Activated CD8-positive, alpha-beta memory T cell treated with anti-CD3 and anti-CD28 coated beads for 4 hours (primary cell): Measurements from ENCODE around the gene CTNNA2.

Experiments used
- DNase-seq, 2 donors: peaks; one replicate each; pipeline ENCODE4 v3.0.0-alpha.2; 2020; ENCODE audit warnings: low read depth in 2 of 2

Gene CTNNA2

GRCh38 chr2:80381666-80382065, 868.8 kb downstream of the CTNNA2 start:
- no peak for DNase-seq

GRCh38 chr2:80392441-80392840, 879.6 kb downstream of the CTNNA2 start:
- DNase-seq, result no peak

GRCh38 chr2:80393991-80394390, 881.1 kb downstream of the CTNNA2 start:
- DNase-seq, result no peak

GRCh38 chr2:80395251-80395650, 882.4 kb downstream of the CTNNA2 start:
- DNase-seq, result no peak

- no peak for DNase-seq
Measured at GRCh38 chr2:80396276-80396675, 883.4 kb downstream of the CTNNA2 start.

- no peak for DNase-seq
Measured at GRCh38 chr2:80403081-80403480, 890.2 kb downstream of the CTNNA2 start.

GRCh38 chr2:80407377-80407776, 894.5 kb downstream of the CTNNA2 start:
- no peak for DNase-seq

GRCh38 chr2:80410346-80410745, 897.5 kb downstream of the CTNNA2 start:
- DNase-seq, result no peak

GRCh38 chr2:80413136-80413535, 900.3 kb downstream of the CTNNA2 start:
- DNase-seq, result no peak

GRCh38 chr2:80417737-80418136, 904.9 kb downstream of the CTNNA2 start:
- no peak for DNase-seq

- DNase-seq, result no peak
Measured at GRCh38 chr2:80420530-80421208, 907.8 kb downstream of the CTNNA2 start.

GRCh38 chr2:80429251-80429650, 916.4 kb downstream of the CTNNA2 start:
- no peak for DNase-seq

- no peak for DNase-seq
Measured at GRCh38 chr2:80437959-80438358, 925.1 kb downstream of the CTNNA2 start.

GRCh38 chr2:80438686-80439085, 925.8 kb downstream of the CTNNA2 start:
- no peak for DNase-seq

- no peak for DNase-seq
Measured at GRCh38 chr2:80454628-80455027, 941.8 kb downstream of the CTNNA2 start.

GRCh38 chr2:80459028-80459427, 946.2 kb downstream of the CTNNA2 start:
- DNase-seq, result no peak

- DNase-seq, result no peak
Measured at GRCh38 chr2:80461505-80462197, 948.8 kb downstream of the CTNNA2 start.

- no peak for DNase-seq
Measured at GRCh38 chr2:80462654-80463053, 949.8 kb downstream of the CTNNA2 start.

GRCh38 chr2:80464275-80464674, 951.4 kb downstream of the CTNNA2 start:
- DNase-seq, result no peak

GRCh38 chr2:80467262-80467811, 954.5 kb downstream of the CTNNA2 start:
- DNase-seq, result no peak

- DNase-seq, result no peak
Measured at GRCh38 chr2:80469428-80469827, 956.6 kb downstream of the CTNNA2 start.

GRCh38 chr2:80473069-80473468, 960.2 kb downstream of the CTNNA2 start:
- no peak for DNase-seq

GRCh38 chr2:80473796-80474195, 960.9 kb downstream of the CTNNA2 start:
- no peak for DNase-seq
